HG03432 (cell line): ENCODE measurements around the gene TSACC.
"Not testable (repeated sequence)": the region's sequence is repeated elsewhere in the genome, so short reads cannot be mapped to it uniquely, and the experiment has no call there.

Source experiments
- ATAC-seq: cut with Tn5 transposase; IDR thresholded peaks from one replicate; pipeline ENCODE4 v1.9.1; 2021; ENCODE audit warnings: mild to moderate bottlenecking, moderate library complexity; ENCODE audit not compliant: unreplicated experiment

Gene TSACC

DNA sequence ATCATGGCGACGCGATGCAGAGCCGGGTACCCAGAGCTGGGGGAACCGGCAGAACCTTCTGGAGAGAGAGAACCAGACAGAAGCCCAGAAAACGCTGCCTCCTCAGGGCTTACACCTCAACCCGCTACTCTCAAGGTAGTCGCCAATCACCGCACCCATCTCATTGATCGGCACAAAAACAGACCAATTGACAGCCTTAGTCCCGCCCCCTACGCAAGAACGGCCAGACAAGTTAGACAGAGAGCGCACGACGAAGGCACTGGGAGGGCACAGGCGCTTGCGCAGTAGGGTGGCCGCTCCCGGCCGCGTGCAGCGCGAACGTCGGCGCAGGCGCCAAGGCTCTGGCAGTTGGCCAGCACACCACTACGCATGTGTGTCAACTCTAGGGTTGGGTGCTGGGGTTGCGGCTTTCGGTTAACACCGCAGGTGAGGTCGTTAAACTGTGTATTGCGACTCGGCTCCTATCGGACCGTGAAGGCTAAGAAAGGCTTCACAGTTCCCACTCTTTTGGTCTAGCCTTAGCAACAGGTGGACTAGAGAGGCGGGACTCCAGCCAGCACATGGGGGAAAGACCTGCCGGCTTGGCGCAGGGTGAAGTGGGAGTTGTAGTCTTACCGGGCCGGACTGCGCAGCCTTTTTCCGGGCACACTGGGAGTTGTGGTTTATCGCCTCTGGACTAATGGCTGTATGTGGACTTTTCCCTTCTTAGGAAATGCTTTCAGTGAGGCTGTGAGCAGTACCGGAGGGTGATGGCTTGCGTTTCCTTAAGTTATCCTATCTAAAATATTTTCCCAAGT is at the start of gene TSACC, which contains the start of gene CCT3:
TSS of gene TSACC (plus strand) at position 347 of the 797 bp plus-strand sequence. CDS start 1,232 bp downstream, outside the sequence.
TSS of gene CCT3 (minus strand) at position 113 of the 797 bp plus-strand sequence. CDS start at position 5, 108 bp downstream.
- ATAC-seq: peak; percentile 95

- no peak for ATAC-seq
Measured at GRCh38 chr1:156289857-156290256, 48.5 kb upstream of the TSACC start.

DNA sequence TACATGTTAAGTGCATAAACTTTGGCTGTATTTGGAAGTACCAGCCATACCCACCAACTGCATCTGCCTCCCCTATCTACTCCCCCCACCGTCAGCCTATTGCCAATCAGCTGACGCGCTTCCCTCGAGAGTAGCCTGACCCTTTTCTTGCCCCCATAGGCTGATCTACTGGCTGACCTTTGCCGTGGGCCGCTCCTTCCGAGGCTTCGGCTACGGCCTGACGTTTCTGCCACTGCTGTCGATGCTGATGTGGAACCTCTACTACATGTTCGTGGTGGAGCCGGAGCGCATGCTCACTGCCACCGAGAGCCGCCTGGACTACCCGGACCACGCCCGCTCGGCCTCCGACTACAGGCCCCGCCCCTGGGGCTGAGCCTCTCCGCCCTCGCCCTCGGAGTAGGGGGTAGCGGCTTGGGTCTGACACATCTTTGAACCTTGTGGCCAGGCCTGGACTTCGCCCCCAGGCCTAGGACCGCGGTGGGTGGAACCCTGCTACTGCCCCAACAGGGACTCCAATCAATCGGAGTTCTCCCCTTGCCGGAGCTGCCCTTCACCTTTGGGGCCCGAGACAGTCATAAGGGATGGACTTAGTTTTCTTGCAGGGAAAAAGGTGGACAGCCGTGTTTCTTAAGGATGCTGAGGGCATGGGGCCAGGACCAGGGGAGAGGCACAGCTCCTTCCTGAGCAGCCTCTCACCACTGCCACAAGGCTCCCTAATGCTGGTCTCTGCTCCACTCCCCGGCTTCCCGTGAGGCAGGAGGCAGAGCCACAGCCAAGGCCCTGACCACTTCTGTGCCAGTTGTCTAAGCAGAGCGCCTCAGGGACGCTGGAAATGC is 46.9 kb upstream of the TSACC start:
- ATAC-seq: no peak

GRCh38 chr1:156293098-156293434 is 45.3 kb upstream of the TSACC start:
- ATAC-seq: no peak

DNA sequence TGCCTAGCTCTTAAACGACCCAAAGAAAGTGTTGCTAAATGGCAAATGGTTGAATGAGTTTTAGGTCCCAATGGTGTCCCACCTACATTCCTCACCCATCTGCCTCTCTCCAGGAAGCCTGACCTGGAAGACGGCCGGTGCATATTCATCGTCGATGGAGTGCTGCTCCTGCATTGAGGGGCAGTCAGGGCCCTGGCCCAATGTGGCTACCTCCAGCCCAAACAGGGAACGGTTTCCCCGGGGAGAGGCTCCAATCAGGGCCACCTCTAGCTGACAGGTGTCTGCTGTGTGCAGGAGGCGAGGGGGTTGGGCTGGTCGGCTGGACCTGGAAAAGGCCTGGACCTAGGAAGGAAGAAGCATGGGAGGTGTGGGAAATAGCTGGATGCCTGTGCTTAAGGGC is 44.4 kb upstream of the TSACC start:
- ATAC-seq: no peak

DNA sequence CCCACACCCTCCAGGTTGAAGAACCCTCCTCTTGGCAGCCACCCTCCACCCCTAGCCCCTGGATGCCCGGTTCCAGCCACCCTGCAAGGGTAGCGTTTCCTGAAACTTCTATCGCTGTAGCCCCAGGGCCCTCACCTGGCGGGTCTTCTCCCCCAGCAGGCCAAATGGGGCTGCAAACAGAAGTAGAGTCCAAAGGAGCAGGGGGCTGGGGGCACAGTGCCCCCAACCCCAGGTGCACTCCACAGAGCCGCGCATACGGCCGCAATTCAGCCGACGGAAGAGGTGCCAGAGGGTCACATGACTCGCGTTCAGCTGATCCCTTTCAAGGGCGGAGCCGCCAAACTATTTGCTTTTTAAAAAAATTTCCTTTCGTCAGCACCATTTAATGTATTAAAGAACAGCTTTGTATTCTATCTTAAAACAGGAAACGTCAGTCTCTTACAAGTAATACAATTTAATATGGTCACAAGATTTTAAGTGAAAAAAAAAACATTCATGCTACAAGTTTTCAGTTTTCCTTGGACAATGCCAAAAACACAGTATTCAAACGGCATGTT is 42.9 kb upstream of the TSACC start, which contains the start of gene GLMP:
TSS of gene GLMP (minus strand) at position 289 of the 557 bp plus-strand sequence. CDS start at position 255, 34 bp downstream.
- ATAC-seq: peak; percentile 62

- ATAC-seq: no peak
Measured at GRCh38 chr1:156298852-156299357, 39.4 kb upstream of the TSACC start, which contains the start of gene VHLL. VHLL (minus strand) TSS chr1:156299307; CDS start chr1:156299189, 118 bp downstream.

DNA sequence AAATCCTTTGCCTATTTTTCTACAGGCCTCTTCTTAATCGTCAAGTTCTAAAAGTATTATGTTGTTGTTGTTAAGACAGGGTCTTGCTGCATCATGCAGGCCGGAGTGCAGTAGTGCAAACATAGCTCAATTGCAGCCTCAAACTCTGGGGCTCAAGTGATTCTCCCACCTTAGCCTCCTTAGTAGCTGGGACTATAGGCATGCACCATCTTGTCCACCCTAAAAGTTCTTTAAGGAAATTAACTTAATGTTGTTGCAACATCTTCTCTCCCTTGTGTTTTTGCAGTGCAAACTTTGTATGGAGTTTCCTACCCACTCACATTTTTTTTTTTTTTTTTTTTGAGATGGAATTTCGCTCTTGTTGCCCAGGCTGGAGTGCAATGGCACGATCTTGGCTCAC is 35.1 kb upstream of the TSACC start:
- ATAC-seq: no peak

- ATAC-seq: no peak
Measured at GRCh38 chr1:156305215-156305614, 33.1 kb upstream of the TSACC start.

GRCh38 chr1:156308078-156308477 is 30.2 kb upstream of the TSACC start:
- ATAC-seq: no peak

DNA sequence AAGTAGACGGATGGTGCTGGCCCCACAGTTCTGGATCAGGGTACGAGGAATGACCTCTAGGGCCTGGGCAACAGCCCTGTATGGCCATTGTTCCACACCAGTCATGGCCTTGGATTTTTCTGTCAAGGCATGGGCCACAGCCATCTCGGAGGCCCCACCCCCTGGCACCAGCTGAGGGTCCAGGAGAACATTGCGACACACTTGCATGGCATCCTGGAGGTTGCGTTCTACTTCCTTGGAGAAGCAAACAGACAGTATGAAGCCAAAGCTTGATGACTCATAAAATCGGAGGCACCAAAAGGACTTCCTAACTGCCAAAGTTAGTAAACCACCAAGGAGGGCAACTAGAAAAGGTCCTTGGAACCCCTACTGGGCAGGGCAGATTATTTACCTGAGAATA is 27.4 kb upstream of the TSACC start:
- no peak for ATAC-seq

- no peak for ATAC-seq
Measured at GRCh38 chr1:156316909-156317308, 21.4 kb upstream of the TSACC start.

GRCh38 chr1:156319664-156320063 is 18.7 kb upstream of the TSACC start:
- no peak for ATAC-seq

- ATAC-seq: no peak
Measured at GRCh38 chr1:156320560-156320959, 17.8 kb upstream of the TSACC start.

- ATAC-seq: not testable (repeated sequence)
Measured at GRCh38 chr1:156323179-156323578, 15.1 kb upstream of the TSACC start.

- ATAC-seq: no peak
Measured at GRCh38 chr1:156336242-156336641, 2.1 kb upstream of the TSACC start.

- ATAC-seq: no peak
Measured at GRCh38 chr1:156337052-156337887, 1.1 kb upstream of the TSACC start.

- ATAC-seq: peak; percentile 0
Measured at GRCh38 chr1:156337888-156338179, 492 bp upstream of the TSACC start.

DNA sequence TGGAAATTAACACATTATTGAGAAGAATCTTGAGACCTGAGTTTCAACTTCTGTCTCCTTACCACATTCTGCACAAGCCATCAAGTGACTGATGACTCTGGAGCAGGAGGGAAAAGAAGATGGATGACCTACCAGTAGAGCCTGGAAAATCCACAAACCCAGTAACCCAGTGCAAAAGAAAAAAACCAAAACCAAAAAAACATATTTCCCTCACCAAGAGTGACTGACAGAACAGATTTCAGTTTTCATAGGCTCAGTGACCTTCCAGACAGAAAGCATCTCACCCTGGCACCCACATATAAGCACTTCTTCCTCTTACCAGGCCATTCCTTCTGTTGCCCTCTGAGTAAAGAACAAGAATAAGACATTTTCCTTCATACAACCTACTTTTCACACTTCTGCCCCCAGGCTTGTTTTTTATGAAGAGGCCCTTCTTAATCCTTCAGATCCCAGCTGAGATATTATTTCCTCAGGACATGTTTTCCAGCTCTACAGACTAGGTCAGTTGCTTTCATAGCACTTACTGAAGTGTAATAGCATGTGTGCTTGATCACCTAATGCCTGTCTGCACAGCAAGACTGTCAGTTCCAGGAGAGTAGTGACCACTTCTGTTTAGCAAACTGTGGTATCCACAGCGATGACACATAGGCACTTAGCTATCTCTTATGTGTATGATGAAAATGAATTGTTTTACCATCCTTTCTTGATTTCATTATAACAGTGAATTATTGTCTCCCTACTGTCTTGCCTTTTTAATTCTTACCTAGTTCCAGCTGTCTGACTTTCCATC is 4.0 kb downstream of the TSACC start:
- ATAC-seq: no peak

- no peak for ATAC-seq
Measured at GRCh38 chr1:156344409-156344808, 6.1 kb downstream of the TSACC start.
